C4-2B (cell line): ENCODE results near the gene CORO1C.

Experiments
- CTCF ChIP-seq: fragments of 450-650 bp; conservative IDR thresholded peaks from 2 replicates; pipeline ENCODE4 v1.5.1; 2017; ENCODE audit warnings: mild to moderate bottlenecking
- ZFX ChIP-seq: fragments of 450-650 bp; IDR thresholded peaks from 2 replicates; pipeline ENCODE4 v1.6.1; 2017

- no peak for TF ChIP-seq CTCF
- no peak for TF ChIP-seq ZFX
These were observed 24.2 kb upstream of the CORO1C start for GRCh38 chr12:108755481-108755880.
